NT2/D1 (cell line): Measurements from ENCODE around the gene CPSF4.

Source experiments
- SUZ12 ChIP-seq: IDR thresholded peaks from 2 replicates; pipeline ENCODE4 v1.6.1; 2011; ENCODE audit not compliant: insufficient read length, insufficient read depth; ENCODE audit errors: extremely low read depth
- ZNF274 ChIP-seq: IDR thresholded peaks from 2 replicates; pipeline ENCODE4 v1.6.1; 2011; ENCODE audit warnings: mild to moderate bottlenecking, low read depth, low read length

GRCh38 chr7:99398891-99399445, 39.8 kb upstream of the CPSF4 start:
- TF ChIP-seq SUZ12 (no peak), ZNF274 (no peak)
